Heart left ventricle (tissue), 16 donors: Measurements from ENCODE around the gene RND1. TPM values are rescaled to one million over a fixed set of nuclear protein-coding genes. Genes with fewer than 3 reads are reported as not detected.

Experiments used
- ATAC-seq, 4 donors: fragments of 200-7000 bp; cut with Tn5 transposase; one replicate each; pipeline ENCODE4 v1.9.1; 2020 to 2022; ENCODE audit warnings: moderate library complexity in 4 of 4, mild to moderate bottlenecking in 3 of 4, moderate number of reproducible peaks in 1 of 4
- DNase-seq, 5 donors: peaks; one replicate each; pipeline ENCODE4 v3.0.0-alpha.2; 2020
- H3K27ac ChIP-seq, 12 donors: fragments of 200-600 bp; sonication (generic) in 4 of 12; one replicate each; pipeline versions ENCODE4 v1.5.0 to v1.8.0; 2016 to 2022; ENCODE audit warnings: mild to moderate bottlenecking in 2 of 12
- H3K27me3 ChIP-seq, 9 donors: fragments of 200-600 bp; sonication (generic) in 2 of 9; one replicate each; pipeline versions ENCODE4 v1.5.1 to v1.8.0; 2016 to 2022; ENCODE audit warnings: mild to moderate bottlenecking in 3 of 9
- H3K36me3 ChIP-seq, 9 donors: fragments of 200-600 bp; sonication (generic) in 2 of 9; one replicate each; pipeline versions ENCODE4 v1.5.0 to v1.8.0; 2018 to 2022; ENCODE audit warnings: mild to moderate bottlenecking in 2 of 9
- H3K4me1 ChIP-seq, 12 donors: fragments of 200-600 bp; sonication (generic) in 4 of 12; one replicate each; pipeline versions ENCODE4 v1.5.0 to v1.8.0; 2016 to 2022; ENCODE audit warnings: mild to moderate bottlenecking in 3 of 12
- H3K4me3 ChIP-seq, 12 donors: fragments of 200-600 bp; sonication (generic) in 4 of 12; one replicate each; pipeline versions ENCODE4 v1.5.0 to v1.8.0; 2017 to 2022; ENCODE audit warnings: mild to moderate bottlenecking in 9 of 12, moderate library complexity in 4 of 12
- H3K9me3 ChIP-seq, 12 donors: fragments of 200-600 bp; sonication (generic) in 4 of 12; one replicate each; pipeline versions ENCODE4 v1.5.0 to v1.8.0; 2016 to 2022; ENCODE audit warnings: mild to moderate bottlenecking in 1 of 12
- POLR2A ChIP-seq, 2 donors: fragments of 450-650 bp; IDR thresholded peaks; one replicate each; pipeline ENCODE4 v1.6.1; 2017; ENCODE audit warnings: antibody characterized with exemption in 2 of 2, mild to moderate bottlenecking in 2 of 2, moderate library complexity in 2 of 2
- WGBS, 4 donors: extraction: QIAGEN DNeasy Blood & Tissue Kit in 2 of 4; methylation state at CpG; one replicate each; pipeline versions ENCODE4 v1.1.5 to v1.1.7; 2013 to 2018; 5-methylcytosine and 5-hydroxymethylcytosine counted together
- intact Hi-C, 10 donors: fragments of 100-400 bp; cut with DNase I; formaldehyde crosslinking; loops; one replicate each; pipeline versions ENCODE4 v1.11.1 to v1.14.2; 2022
- polyA plus RNA-seq, 2 donors: library from polyadenylated mRNA; stranded (reverse); fragments of 200-250 nt; gene quantifications; one replicate each; pipeline ENCODE4 v1.2.3, GENCODE V29; 2013
- total RNA-seq, 9 donors: library from RNA; depleted of rRNA in 2 of 9; stranded (reverse); fragments of >200 nt in 2 of 9; fragmentation: NEBNext Ultra II Directional in 3 of 9; extraction: Animal tissue kit (Norgen Biotek cat#: 25700) in 3 of 9; gene quantifications; one replicate each; pipeline versions ENCODE4 v1.1.0 to v1.2.4, GENCODE V29; 2016 to 2023
- TF ChIP-seq, protein P1 (sequence below), 12 donors: fragments of 200-600 bp; sonication (generic) in 4 of 12; IDR thresholded peaks; one replicate each; pipeline versions ENCODE4 v1.5.0 to v1.8.0; 2018 to 2022; ENCODE audit warnings: antibody characterized with exemption in 12 of 12, mild to moderate bottlenecking in 5 of 12
- donor health status: ischemic (EF 13 %, LVEDD 7.1; RV severe dilation, severe dysfunction).
- donor health status: healthy with polysubstance abuse.
- donor health status: DM: no; HTN: yes; CAD: no.
- donor health status: DM: no; HTN: no; CAD: no.
- donor health status: ischemic (EF 25% LVEDD 6.9; RV normal size, moderate dysfunction).
- donor health status: ischemic (EF 25% LVEDD 5.7; RV mildly dilated, moderate dysfunction).
- donor health status: healthy.
- donor health status: DM: yes; HTN: yes; CAD: no.
- donor health status: ischemic (EF 35%, LVEDD 5.7; RV mildly dilated, moderate dysfunction).
- donor health status: nonischemic (EF 11% LVEDD 7.7; RV severe dilation, severe dysfunction).
- donor health status: DM: yes; HTN: yes; CAD: no.
- donor health status: PGD.
- donor health status: ischemic (EF 29% LVEDD 5.4; RV normal size, mild dysfunction).
- donor health status: nonischemic (EF 23%, LVEDD 6.1; RV moderate dilation, normal function).

RND1 gene
- total and polyA plus RNA-seq, 11 donors: 0.35 to 1.5 (median 0.60) TPM; not detected in 2

DNA sequence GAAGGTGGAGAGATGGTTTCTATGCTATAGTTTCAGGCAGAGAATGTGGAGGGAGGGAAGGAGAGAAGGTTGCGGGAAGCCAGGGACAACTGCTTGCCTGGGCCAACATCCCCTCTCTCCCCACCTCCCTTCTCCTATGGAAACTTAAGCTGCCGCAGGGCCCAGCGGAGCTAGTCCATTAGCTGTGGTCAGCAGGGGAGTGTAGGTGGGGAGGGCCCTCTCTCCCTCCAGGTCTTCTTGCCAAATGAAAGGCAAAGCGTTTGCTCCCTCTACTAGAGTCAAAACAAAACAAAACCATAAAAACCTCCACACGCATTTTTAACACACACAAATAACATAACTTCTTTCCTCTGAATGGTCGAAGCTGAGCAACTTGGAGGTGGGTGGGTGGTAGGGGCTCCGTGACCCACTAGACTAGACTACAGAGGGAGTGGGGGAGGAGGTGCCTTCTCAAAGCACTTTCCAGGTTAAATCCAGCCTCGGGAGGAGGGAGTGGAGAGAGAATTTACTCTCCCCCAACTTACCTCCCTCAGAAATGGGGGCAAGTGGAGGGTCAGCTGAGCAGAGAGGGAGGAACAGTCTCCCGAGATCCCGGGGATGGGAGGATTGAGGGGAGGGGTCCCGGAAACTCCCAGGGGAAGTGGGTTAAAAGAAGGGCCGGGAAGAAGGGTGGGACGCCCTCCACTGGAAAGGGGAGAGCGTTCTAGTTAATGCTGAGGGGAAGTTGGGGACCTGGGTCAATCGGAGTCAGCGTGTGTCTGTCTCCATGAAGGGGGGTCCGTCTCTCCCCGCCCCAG, 52.0 kb downstream of the RND1 start:
- H3K27ac ChIP-seq: peak overlapping the region in 11 of 12 donors; percentile 24 to 92 (median 86)
- H3K4me1 ChIP-seq: peaks cover 2 to 41% (median 25%) of the 10 kb centered on the region in 12 donors
- H3K4me3 ChIP-seq: peak overlapping the region; percentile 62 to 89 (median 70)
- WGBS, 4 donors: 37 to 45% (median 40%) methylated on average over 18 of the region's 18 CpGs
- ATAC-seq (no peak), DNase-seq (no peak)
- no peaks in the 10 kb centered on the region for H3K36me3 ChIP-seq
- intact Hi-C loops: loop anchor here in 1 of 10 donors (2.0 kb wide), 1 partner anchor 39 kb away; the partner anchor contains the start of gene DDX23
- H3K9me3 ChIP-seq: no peaks in the 10 kb centered on the region
- TF ChIP-seq POLR2A (IDR thresholded peaks at IDR 0.05): no peak
- TF ChIP-seq, protein P1, sequence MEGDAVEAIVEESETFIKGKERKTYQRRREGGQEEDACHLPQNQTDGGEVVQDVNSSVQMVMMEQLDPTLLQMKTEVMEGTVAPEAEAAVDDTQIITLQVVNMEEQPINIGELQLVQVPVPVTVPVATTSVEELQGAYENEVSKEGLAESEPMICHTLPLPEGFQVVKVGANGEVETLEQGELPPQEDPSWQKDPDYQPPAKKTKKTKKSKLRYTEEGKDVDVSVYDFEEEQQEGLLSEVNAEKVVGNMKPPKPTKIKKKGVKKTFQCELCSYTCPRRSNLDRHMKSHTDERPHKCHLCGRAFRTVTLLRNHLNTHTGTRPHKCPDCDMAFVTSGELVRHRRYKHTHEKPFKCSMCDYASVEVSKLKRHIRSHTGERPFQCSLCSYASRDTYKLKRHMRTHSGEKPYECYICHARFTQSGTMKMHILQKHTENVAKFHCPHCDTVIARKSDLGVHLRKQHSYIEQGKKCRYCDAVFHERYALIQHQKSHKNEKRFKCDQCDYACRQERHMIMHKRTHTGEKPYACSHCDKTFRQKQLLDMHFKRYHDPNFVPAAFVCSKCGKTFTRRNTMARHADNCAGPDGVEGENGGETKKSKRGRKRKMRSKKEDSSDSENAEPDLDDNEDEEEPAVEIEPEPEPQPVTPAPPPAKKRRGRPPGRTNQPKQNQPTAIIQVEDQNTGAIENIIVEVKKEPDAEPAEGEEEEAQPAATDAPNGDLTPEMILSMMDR (IDR thresholded peaks at IDR 0.05): no peak
- H3K27me3 ChIP-seq: peaks cover 0 to 11% (median 0%) of the 10 kb centered on the region in 9 donors

DNA sequence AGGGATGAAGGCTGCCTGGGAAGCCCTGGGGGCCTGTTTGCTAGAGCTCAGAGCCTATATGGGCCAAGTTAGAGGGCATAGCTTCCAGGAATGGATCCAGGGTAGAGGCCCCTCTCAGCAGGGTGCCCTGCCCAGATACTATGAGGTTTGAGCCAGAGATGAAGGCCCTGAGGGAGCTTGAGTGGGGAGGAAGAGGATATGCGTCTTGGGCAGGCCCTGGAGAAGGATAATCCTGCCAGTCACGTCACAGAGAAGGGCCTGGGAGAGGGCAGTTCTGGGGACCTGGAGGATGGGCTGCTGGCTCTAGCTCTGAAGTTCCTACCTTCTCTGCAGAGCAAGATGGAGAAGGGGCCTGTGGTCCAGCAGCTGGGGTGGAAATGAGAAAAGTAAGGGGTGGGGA, 53.3 kb downstream of the RND1 start:
- no peak for TF ChIP-seq POLR2A (IDR thresholded peaks at IDR 0.05)
- TF ChIP-seq, protein P1 (IDR thresholded peaks at IDR 0.05): no peak
- DNase-seq: no peak
- no peak overlapping the region for H3K4me3 ChIP-seq
- peaks cover 0 to 4% (median 0%) of the 10 kb centered on the region in 9 donors for H3K27me3 ChIP-seq
- peaks cover 2 to 34% (median 19%) of the 10 kb centered on the region in 12 donors for H3K4me1 ChIP-seq
- no peak overlapping the region for H3K27ac ChIP-seq
- intact Hi-C loops: no loop called here
- no peaks in the 10 kb centered on the region for H3K9me3 ChIP-seq
- ATAC-seq: no peak
- WGBS, 4 donors: 43 to 67% (median 56%) methylated on average over 2 of the region's 2 CpGs
- H3K36me3 ChIP-seq: no peaks in the 10 kb centered on the region

DNA sequence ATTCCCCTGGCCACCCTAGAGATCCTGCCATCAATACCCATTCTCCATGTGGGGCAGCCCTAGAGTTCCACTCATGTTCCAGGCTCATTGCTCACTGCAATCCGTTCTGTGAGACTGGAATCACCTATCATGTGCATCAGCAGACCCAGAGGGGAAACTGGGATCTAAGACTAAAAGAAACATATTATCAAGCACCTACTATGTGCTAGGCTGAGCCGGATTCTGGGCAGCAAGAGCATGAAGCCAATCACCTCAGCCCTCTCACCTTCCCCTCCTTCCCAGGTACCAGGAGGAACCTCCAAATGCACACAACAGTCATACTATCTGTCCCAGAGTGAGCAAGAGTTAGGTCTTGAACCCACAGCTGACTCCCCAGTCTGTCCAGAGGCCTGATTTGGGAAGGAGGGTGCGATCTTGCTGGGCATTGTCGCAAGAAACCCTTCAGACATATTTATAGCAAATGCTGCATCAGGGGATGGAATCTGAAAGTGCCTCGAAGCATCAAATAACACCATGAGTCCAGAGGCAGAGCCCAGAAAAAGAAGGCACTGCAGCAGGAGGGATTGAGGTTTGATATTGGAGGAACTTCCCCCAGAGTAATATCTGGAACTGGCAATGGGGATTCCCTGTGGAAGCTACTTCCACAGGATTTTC, 54.1 kb downstream of the RND1 start:
- no peak for ATAC-seq
- no peak for DNase-seq
- H3K36me3 ChIP-seq: no peaks in the 10 kb centered on the region
- H3K4me3 ChIP-seq: no peak overlapping the region
- H3K4me1 ChIP-seq: peaks cover 2 to 33% (median 17%) of the 10 kb centered on the region in 12 donors
- 76 to 81% (median 78%) methylated on average over 5 of the region's 5 CpGs for WGBS, 4 donors
- TF ChIP-seq, protein P1 (IDR thresholded peaks at IDR 0.05): no peak
- no peak for TF ChIP-seq POLR2A (IDR thresholded peaks at IDR 0.05)
- no peaks in the 10 kb centered on the region for H3K9me3 ChIP-seq
- H3K27me3 ChIP-seq: no peaks in the 10 kb centered on the region
- no peak overlapping the region for H3K27ac ChIP-seq
- intact Hi-C loops: no loop called here

DNA sequence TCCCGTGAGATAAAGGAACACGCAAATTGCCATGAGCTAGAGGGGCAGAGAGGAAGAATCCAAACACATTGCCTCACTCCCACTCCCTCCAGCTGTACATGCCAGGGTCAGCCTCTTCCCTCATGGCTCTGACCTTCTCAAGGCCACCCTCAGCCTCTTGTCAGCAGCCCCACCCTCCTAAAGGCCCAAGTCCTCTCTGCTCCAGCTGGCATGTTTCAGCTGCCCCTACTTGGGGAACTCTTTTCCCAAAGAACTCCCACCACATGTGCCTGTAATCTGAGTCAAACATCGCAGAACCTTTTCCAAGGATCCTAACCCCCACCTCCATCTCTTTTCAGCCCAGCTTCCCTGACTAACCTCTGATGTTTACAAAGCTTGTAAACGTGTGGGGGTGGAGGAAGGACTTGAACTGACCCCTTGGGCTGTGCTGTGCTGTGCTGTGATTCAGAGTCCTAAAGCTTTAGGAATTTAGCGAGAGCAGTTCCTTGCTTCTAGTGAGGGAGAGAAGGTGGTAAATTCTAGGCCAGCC, 54.7 kb downstream of the RND1 start:
- intact Hi-C loops: no loop called here
- Histone ChIP-seq H3K4me3 (no peak overlapping the region), H3K27ac (no peak overlapping the region), H3K4me1 (peaks cover 2 to 30% (median 14%) of the 10 kb centered on the region in 12 donors), H3K36me3 (no peaks in the 10 kb centered on the region), H3K27me3 (no peaks in the 10 kb centered on the region), H3K9me3 (no peaks in the 10 kb centered on the region)
- 61 to 74% (median 66%) methylated on average over 5 of the region's 5 CpGs for WGBS, 4 donors
- no peak for TF ChIP-seq POLR2A (IDR thresholded peaks at IDR 0.05)
- TF ChIP-seq, protein P1 (IDR thresholded peaks at IDR 0.05): no peak
- ATAC-seq (no peak), DNase-seq (no peak)
